H1 (cell line): ENCODE measurements around the gene GNAQ.

Experiments used
- ATF2 ChIP-seq: IDR thresholded peaks from 2 replicates; pipeline ENCODE4 v1.6.1; 2012; ENCODE audit warnings: low read length, inconsistent platforms
- CTCF ChIP-seq, 3 experiments: IDR thresholded peaks; 1 replicate in 2 of 3; 2 replicates in 1 of 3; pipeline versions ENCODE4 v1.5.1 to v1.6.1; 2011; ENCODE audit warnings: low read length in 3 of 3, mild to moderate bottlenecking in 3 of 3, inconsistent platforms in 2 of 3, low read depth in 1 of 3, moderate library complexity in 1 of 3; ENCODE audit not compliant: insufficient read depth in 1 of 3; ENCODE audit errors: control extremely low read depth in 1 of 3
- EGR1 ChIP-seq: IDR thresholded peaks from 2 replicates; pipeline ENCODE4 v1.6.1; 2011; ENCODE audit warnings: low read depth, low read length, borderline replicate concordance
- POLR2A ChIP-seq, 2 experiments: IDR thresholded peaks; 1 replicate in 1 of 2; 2 replicates in 1 of 2; pipeline ENCODE4 v1.6.1; 2011; ENCODE audit warnings: low read depth in 2 of 2, low read length in 2 of 2, mild to moderate bottlenecking in 2 of 2; ENCODE audit errors: control extremely low read depth in 1 of 2
- POLR2AphosphoS5 ChIP-seq: IDR thresholded peaks from 2 replicates; pipeline ENCODE4 v1.6.1; 2011; ENCODE audit warnings: low read depth, low read length

GRCh38 chr9:77680581-77680980 lies 351.0 kb downstream of the GNAQ start:
- no peak for TF ChIP-seq POLR2A (IDR thresholded peaks at IDR 0.05; ENCODE audit: control extremely low read depth in 1 of 2, low read depth in 2 of 2, low read length in 2 of 2)
- TF ChIP-seq ATF2: no peak
- no peak for TF ChIP-seq CTCF (IDR thresholded peaks at IDR 0.05; ENCODE audit: control extremely low read depth in 1 of 3, insufficient read depth in 1 of 3, low read depth in 1 of 3, low read length in 3 of 3)
- TF ChIP-seq POLR2AphosphoS5: no peak
- TF ChIP-seq EGR1: no peak
